Measurements from ENCODE around the gene LHFPL6.

DNA sequence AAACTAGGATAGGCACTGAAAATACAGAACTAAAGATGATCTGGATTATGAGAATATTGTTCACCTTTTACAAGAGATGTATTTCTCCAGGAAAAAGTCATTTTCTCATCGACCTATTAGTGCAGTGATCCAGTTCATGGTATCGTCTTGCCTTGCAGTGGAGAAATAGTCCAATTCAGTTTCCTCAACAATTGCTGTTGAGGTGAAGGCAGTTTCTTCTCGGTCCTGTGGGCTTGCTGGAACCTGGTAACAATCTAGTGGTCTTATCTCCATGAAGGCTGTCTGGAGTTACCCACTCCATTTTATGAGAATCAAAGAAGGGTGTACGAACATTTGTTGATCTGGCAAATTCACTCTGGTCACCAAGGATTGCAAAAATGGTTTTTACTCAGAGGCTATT, 266.8 kb downstream of the LHFPL6 start:
- TF ChIP-seq, protein P1, sequence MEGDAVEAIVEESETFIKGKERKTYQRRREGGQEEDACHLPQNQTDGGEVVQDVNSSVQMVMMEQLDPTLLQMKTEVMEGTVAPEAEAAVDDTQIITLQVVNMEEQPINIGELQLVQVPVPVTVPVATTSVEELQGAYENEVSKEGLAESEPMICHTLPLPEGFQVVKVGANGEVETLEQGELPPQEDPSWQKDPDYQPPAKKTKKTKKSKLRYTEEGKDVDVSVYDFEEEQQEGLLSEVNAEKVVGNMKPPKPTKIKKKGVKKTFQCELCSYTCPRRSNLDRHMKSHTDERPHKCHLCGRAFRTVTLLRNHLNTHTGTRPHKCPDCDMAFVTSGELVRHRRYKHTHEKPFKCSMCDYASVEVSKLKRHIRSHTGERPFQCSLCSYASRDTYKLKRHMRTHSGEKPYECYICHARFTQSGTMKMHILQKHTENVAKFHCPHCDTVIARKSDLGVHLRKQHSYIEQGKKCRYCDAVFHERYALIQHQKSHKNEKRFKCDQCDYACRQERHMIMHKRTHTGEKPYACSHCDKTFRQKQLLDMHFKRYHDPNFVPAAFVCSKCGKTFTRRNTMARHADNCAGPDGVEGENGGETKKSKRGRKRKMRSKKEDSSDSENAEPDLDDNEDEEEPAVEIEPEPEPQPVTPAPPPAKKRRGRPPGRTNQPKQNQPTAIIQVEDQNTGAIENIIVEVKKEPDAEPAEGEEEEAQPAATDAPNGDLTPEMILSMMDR (IDR thresholded peaks at IDR 0.05; ENCODE audit: low read depth, low read length), result no peak
- no peak for TF ChIP-seq POLR2A (IDR thresholded peaks at IDR 0.05; ENCODE audit: extremely low read depth, insufficient read length)
